Gastrocnemius medialis (tissue), 4 donors: ENCODE results near the gene CPLX1. TPM values are rescaled to one million over a fixed set of nuclear protein-coding genes. Genes with fewer than 3 reads are reported as not detected.
"Not testable (repeated sequence)": the region's sequence is repeated elsewhere in the genome, so short reads cannot be mapped to it uniquely, and the experiment has no call there.

Experiments used
- ATAC-seq, 2 donors: fragments of 150-250 bp; one replicate each; pipeline ENCODE4 v1.9.1; 2016
- DNase-seq, 2 donors: peaks; one replicate each; pipeline ENCODE4 v3.0.0-alpha.2; 2019
- H3K27ac ChIP-seq, 4 donors: fragments of 200-600 bp; sonication (generic); 1 replicate in 1 of 4; 2 replicates in 3 of 4; pipeline ENCODE4 v1.5.1; 2016 to 2018; ENCODE audit warnings: mild to moderate bottlenecking in 2 of 4, moderate library complexity in 1 of 4
- H3K27me3 ChIP-seq, 3 donors: fragments of 200-600 bp; sonication (generic) in 2 of 3; 1 replicate in 1 of 3; 2 replicates in 2 of 3; pipeline versions ENCODE4 v1.5.1 to v1.6.0; 2016 to 2019; ENCODE audit warnings: mild to moderate bottlenecking in 1 of 3, moderate library complexity in 1 of 3
- H3K36me3 ChIP-seq, 2 donors: fragments of 200-600 bp; sonication (generic) in 1 of 2; one replicate each; pipeline ENCODE4 v1.5.1; 2017 to 2018
- H3K4me1 ChIP-seq, 2 donors: fragments of 200-600 bp; sonication (generic) in 1 of 2; one replicate each; pipeline ENCODE4 v1.5.1; 2016 to 2017; ENCODE audit warnings: mild to moderate bottlenecking in 2 of 2
- H3K4me3 ChIP-seq, 4 donors: fragments of 200-600 bp; sonication (generic) in 3 of 4; 1 replicate in 1 of 4; 2 replicates in 3 of 4; pipeline ENCODE4 v1.5.1; 2016 to 2019; ENCODE audit warnings: mild to moderate bottlenecking in 2 of 4
- H3K9me3 ChIP-seq, 3 donors: fragments of 200-600 bp; sonication (generic) in 2 of 3; 1 replicate in 1 of 3; 2 replicates in 2 of 3; pipeline ENCODE4 v1.5.1; 2016 to 2019
- POLR2A ChIP-seq, 2 donors: fragments of 450-650 bp; IDR thresholded peaks; one replicate each; pipeline ENCODE4 v1.6.1; 2017; ENCODE audit warnings: antibody characterized with exemption in 2 of 2, mild to moderate bottlenecking in 2 of 2, moderate library complexity in 2 of 2
- in situ Hi-C, 4 donors: fragments of 200-750 bp; cut with MboI; loops; one replicate each; pipeline versions ENCODE4 v1.15.0 to v1.8.0; 2017; ENCODE audit warnings: low sequenced_read_pairs in 4 of 4
- intact Hi-C: fragments of 100-400 bp; cut with DNase I; formaldehyde crosslinking; loops from one replicate; pipeline ENCODE4 v1.15.1; 2023; ENCODE audit warnings: low total_unique reads
- total RNA-seq, 4 donors: library from RNA; depleted of rRNA; stranded (reverse); fragments of >200 nt; gene quantifications; one replicate each; pipeline versions ENCODE4 v1.1.0 to v1.2.3, GENCODE V29; 2016
- TF ChIP-seq, protein P1 (sequence below), 5 experiments: fragments of 450-650 bp in 3 of 5; fragments of 200-600 bp in 2 of 5; sonication (generic) in 2 of 5; IDR thresholded peaks in 4 of 5; conservative IDR thresholded peaks in 1 of 5; 1 replicate in 4 of 5; 2 replicates in 1 of 5; pipeline ENCODE4 v1.5.1; 2016 to 2019; ENCODE audit warnings: antibody characterized with exemption in 5 of 5, mild to moderate bottlenecking in 3 of 5, moderate library complexity in 3 of 5

The CPLX1 gene
- total RNA-seq, 4 donors from 2014 or later: 0.91 to 1.0 TPM; not detected in 2

DNA sequence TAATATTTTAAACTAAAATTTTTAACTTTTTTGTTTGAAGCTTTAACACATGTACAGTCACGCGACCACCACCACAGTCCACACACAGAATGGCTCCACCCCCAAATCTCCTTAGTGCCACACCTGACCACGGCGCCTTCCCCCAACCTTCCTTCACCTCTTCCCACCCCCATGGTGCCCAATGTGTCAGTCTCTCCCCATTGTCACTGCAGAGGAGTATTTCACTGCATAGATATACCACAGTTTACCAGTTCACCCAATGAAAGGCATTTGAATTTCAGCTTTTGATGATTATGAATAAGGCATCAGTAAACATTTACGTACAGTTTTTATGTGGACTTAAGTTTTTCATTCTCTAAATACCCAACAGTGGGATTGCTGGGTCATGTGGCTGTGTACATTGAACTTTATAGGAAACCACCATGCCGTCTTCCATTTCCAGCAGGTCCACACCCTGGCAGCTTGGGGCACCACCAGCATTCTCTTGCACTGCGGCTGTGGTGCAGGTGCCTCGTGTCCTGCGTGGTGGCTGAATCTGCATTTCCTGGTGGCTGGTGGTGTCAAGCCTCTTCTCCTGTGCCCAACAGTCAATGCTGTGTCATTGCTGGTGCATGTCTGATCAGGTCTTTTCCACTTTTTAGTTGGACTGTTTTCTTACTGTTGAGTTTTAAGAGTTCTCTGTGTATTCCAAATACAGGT, 49.0 kb downstream of the CPLX1 start:
- Histone ChIP-seq H3K9me3 (no peaks in the 10 kb centered on the region), H3K36me3 (peaks cover 0 to 22% of the 10 kb centered on the region in 2 donors), H3K27ac (no peak overlapping the region), H3K4me1 (peaks cover 26 to 38% of the 10 kb centered on the region in 2 donors), H3K4me3 (no peak overlapping the region), H3K27me3 (no peaks in the 10 kb centered on the region)
- no peak for TF ChIP-seq POLR2A (IDR thresholded peaks at IDR 0.05)
- ATAC-seq (no peak), DNase-seq (no peak)
- in situ Hi-C loops: no loop called here
- intact Hi-C loops: no loop called here

DNA sequence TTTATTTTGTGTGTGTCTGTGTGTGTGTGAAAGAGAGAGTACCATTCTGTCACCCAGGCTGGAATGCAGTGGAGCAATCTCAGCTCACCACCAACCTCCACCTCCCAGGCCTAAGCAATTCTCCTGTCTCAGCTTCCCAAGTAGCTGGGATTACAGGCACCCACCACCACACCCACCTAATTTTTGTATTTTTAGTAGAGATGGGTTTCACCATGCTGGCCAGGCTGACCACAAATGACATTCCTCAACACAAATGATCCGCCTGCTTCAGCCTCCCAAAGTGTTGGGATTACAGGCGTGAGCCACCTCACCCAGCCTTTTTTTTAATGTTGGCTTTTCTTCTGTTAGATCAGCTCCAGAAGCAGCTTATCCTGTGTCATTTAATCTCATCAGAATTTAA, 50.4 kb downstream of the CPLX1 start:
- in situ Hi-C loops, ATAC-seq, H3K9me3 ChIP-seq, H3K27me3 ChIP-seq, intact Hi-C loops, H3K4me3 ChIP-seq, DNase-seq: not testable (repeated sequence)
- Histone ChIP-seq H3K4me1 (peaks cover 29 to 37% of the 10 kb centered on the region in 2 donors), H3K36me3 (peaks cover 0 to 24% of the 10 kb centered on the region in 2 donors), H3K27ac (peak overlapping the region in 1 of 4 donors; percentile 12)

DNA sequence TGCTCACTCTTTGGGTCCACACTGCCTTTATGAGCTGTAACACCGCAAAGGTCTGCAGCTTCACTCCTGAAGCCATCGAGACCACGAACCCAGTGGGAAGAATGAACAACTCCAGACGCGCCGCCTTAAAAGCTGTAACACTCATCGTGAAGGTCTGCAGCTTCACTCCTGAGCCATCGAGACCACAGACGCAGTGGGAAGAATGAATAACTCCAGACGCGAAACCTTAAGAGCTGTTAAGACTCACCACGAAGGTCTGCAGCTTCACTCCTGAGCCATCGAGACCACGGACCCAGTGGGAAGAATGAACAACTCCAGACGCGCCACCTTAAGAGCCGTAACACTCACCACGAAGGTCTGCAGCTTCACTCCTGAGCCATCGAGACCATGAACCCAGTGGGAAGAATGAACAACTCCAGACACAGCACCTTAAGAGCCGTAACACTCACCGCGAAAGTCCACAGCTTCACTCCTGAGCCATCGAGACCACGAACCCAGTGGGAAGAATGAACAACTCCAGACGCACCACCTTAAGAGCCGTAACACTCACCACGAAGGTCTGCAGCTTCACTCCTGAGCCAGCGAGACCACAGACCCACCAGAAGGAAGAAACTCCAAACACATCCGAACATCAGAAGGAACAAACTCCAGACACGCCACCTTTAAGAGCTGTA, 51.4 kb downstream of the CPLX1 start:
- Histone ChIP-seq H3K4me1 (peaks cover 22 to 31% of the 10 kb centered on the region in 2 donors), H3K27ac (peak overlapping the region in 1 of 4 donors; percentile 65), H3K36me3 (peaks cover 0 to 29% of the 10 kb centered on the region in 2 donors)
- H3K4me3 ChIP-seq, intact Hi-C loops, in situ Hi-C loops, DNase-seq, ATAC-seq, H3K27me3 ChIP-seq, H3K9me3 ChIP-seq: not testable (repeated sequence)

DNA sequence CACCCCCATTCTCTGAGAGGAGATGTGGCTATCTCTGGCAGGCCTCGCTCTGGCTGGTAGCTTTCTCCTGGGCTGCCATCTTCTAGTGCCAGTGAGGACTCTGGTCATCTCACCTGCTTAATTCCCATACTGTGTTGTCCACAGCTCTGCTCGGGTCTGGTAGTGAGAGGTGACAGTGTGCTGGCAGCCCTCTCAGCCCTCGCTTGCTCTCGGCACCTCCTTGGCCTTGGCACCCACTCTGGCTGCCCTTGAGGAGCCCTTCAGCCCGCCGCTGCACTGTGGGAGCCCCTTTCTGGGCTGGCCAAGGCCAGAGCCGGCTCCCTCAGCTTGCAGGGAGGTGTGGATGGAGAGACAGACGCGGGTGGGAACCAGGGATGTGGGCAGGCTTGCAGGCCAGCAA, 52.7 kb downstream of the CPLX1 start:
- DNase-seq (no peak), ATAC-seq (peak in 1 of 2 donors; percentile 22)
- intact Hi-C loops (no loop called here), in situ Hi-C loops (no loop called here)
- H3K4me1 ChIP-seq: peaks cover 22 to 29% of the 10 kb centered on the region in 2 donors
- peak overlapping the region in 3 of 4 donors; percentile 27 to 65 (median 37) for H3K27ac ChIP-seq
- TF ChIP-seq, protein P1, sequence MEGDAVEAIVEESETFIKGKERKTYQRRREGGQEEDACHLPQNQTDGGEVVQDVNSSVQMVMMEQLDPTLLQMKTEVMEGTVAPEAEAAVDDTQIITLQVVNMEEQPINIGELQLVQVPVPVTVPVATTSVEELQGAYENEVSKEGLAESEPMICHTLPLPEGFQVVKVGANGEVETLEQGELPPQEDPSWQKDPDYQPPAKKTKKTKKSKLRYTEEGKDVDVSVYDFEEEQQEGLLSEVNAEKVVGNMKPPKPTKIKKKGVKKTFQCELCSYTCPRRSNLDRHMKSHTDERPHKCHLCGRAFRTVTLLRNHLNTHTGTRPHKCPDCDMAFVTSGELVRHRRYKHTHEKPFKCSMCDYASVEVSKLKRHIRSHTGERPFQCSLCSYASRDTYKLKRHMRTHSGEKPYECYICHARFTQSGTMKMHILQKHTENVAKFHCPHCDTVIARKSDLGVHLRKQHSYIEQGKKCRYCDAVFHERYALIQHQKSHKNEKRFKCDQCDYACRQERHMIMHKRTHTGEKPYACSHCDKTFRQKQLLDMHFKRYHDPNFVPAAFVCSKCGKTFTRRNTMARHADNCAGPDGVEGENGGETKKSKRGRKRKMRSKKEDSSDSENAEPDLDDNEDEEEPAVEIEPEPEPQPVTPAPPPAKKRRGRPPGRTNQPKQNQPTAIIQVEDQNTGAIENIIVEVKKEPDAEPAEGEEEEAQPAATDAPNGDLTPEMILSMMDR (IDR thresholded peaks at IDR 0.05 in 4 of 5, conservative IDR thresholded peaks at IDR 0.05 in 1 of 5): no peak
- TF ChIP-seq POLR2A (IDR thresholded peaks at IDR 0.05): no peak
- no peaks in the 10 kb centered on the region for H3K27me3 ChIP-seq
- H3K4me3 ChIP-seq: peak overlapping the region in 2 of 4 donors; percentile 11 to 16
- peaks cover 0 to 16% of the 10 kb centered on the region in 2 donors for H3K36me3 ChIP-seq
- H3K9me3 ChIP-seq: no peaks in the 10 kb centered on the region

DNA sequence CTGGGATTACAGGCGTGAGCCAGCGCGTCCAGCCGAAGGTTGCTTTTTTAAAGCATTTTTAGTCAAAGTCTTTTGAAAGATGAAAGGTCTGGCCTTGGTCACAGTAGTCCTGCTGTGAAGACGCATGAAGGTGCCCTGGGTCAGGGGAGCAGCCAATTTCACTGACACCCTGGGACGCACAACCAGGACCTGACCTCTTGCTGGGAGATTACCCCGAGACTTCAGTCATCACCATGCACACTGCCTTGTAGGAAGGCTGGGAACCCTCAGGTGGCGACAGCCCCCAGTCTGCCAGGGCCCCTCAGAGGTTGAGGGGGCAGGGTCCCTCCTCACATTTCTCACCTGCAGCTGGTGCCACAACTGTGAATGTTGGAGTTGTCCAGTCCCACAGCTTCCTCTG, 53.2 kb downstream of the CPLX1 start:
- no peak for TF ChIP-seq POLR2A (IDR thresholded peaks at IDR 0.05)
- TF ChIP-seq, protein P1 (IDR thresholded peaks at IDR 0.05 in 4 of 5, conservative IDR thresholded peaks at IDR 0.05 in 1 of 5): no peak
- peaks cover 0 to 16% of the 10 kb centered on the region in 2 donors for H3K36me3 ChIP-seq
- no peak overlapping the region for H3K4me3 ChIP-seq
- no peak for DNase-seq
- in situ Hi-C loops: no loop called here
- no peaks in the 10 kb centered on the region for H3K9me3 ChIP-seq
- peak in 1 of 2 donors; percentile 16 for ATAC-seq
- peaks cover 22 to 25% of the 10 kb centered on the region in 2 donors for H3K4me1 ChIP-seq
- H3K27ac ChIP-seq: peak overlapping the region in 3 of 4 donors; percentile 27 to 65 (median 37)
- H3K27me3 ChIP-seq: no peaks in the 10 kb centered on the region
- intact Hi-C loops: no loop called here

DNA sequence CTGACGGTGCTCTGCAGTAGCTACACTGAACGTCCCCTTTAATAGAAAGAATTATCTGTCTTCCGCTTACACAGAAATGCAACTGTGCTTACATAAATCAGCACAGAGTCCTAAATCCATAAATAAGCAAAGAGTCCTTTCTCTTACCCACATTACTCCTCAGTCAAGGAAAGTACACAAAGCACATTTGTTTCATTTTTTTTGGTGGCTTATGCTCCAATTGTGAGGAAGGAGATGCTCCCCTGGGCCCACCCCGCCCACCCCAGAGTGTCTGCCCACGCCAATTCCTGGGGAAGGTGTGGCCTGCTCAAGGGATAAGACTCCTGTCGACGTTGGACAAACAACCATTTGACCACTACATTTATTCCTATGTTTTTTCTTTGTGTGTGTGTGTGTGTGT, 53.8 kb downstream of the CPLX1 start:
- intact Hi-C loops (no loop called here), in situ Hi-C loops (no loop called here)
- H3K4me3 ChIP-seq: no peak overlapping the region
- peaks cover 0 to 13% of the 10 kb centered on the region in 2 donors for H3K36me3 ChIP-seq
- H3K4me1 ChIP-seq: peaks cover 22 to 25% of the 10 kb centered on the region in 2 donors
- peak overlapping the region in 2 of 4 donors; percentile 36 to 65 for H3K27ac ChIP-seq
- H3K9me3 ChIP-seq: no peaks in the 10 kb centered on the region
- TF ChIP-seq POLR2A (IDR thresholded peaks at IDR 0.05): no peak
- TF ChIP-seq, protein P1 (IDR thresholded peaks at IDR 0.05 in 4 of 5, conservative IDR thresholded peaks at IDR 0.05 in 1 of 5): no peak
- H3K27me3 ChIP-seq: no peaks in the 10 kb centered on the region
- DNase-seq (peak in 1 of 2 donors; percentile 31), ATAC-seq (peak; percentile 60 to 68)
